ENCODE results near the gene SGMS1.

The SGMS1 gene

DNA sequence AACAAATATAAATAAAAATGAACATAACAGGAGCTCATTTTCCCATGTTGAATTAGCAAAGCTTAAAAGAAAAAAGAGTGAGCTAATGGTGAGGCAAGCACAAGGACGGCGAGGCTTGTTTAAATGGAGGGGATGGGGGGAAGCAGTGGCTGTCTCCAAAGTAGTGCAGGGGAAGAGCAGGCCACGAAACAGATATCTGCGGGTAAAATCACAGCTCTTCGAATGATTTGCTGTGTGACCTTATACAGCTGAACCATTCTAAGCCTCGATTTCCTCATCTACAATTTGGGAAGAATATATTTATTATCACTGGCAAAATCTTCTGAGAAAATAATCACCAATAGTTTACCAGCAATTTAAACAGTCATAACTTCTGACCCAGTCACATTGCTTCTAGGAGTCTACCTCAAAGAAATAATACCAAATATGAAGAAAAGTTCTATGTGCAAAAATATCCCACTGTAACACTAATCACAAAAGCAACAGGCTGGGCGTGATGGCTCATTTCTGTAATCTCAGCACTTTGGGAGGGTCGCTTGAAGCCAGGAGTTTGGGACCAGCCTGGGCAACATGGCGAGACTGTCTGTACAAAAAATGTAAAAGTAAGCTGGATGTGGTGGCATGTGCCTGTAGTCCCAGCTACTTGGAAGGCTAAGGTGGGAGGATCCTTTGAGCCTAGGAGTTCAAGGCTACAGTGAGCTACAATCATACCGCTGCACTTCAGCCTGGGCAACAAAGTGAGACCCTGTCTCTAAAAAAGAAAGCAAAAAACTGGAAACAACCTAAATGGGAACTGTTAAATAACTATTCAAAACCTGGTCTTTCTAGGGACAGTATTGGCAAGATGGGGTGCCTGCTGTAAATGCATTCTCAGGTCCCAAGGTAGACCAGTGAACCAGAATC, 309.3 kb downstream of the SGMS1 start:
- TF ChIP-seq POLR2A (IDR thresholded peaks at IDR 0.05; ENCODE audit: low read depth, low read length) (no peak), TAF1 (IDR thresholded peaks at IDR 0.05; ENCODE audit: borderline replicate concordance, low read depth, low read length) (no peak), POLR2AphosphoS5 (IDR thresholded peaks at IDR 0.05; ENCODE audit: low read depth, low read length) (no peak)
- no peak for DNase-seq (ENCODE audit: insufficient read length)
- peak; percentile 36 for FAIRE-seq

DNA sequence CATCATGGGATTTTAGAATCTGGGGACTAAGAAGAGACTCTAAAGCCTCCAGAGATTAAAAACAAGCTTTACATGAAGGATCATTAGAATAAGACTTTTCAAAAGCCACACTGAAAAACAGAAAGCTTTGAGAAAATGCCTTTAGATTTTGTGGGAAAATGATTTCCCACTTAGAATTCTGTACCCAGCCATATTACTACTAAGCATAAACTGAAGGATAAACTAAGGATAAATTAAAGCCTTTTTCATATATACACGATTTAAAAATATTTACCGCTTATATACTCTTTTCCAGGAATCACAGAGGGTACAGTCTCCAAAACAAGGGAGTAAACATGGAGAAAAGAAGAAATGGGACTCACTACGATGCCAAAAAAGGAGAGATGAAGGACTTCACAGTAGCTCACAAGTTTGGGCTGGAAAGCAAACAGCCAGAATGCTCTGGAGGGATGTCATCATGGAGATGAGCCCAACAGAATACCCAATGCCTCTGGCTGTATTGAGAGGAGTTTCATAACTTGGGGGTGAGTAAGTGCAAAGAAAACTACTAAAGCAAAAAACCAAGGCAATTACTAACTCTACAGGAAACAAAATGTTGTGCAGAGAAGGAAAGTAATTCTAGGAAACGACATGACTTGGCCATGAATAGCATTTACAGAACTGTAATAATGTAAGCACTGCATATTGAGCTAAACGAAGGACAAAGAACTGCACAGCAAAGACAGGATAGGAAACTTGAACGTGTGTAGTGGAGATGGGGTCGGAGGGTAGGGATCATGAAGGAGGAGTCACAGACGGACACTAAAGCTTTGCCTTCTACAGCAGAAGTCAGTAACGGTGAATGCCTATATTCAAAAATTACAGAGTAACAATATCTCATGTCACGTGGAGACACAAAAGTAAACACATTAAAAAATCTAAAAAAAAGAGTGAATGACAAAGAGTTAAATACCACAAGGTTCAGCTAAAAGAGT, 311.0 kb downstream of the SGMS1 start:
- FAIRE-seq (peak; percentile 42), DNase-seq (ENCODE audit: insufficient read length) (no peak)
- TF ChIP-seq TAF1 (IDR thresholded peaks at IDR 0.05; ENCODE audit: borderline replicate concordance, low read depth, low read length) (no peak), POLR2A (IDR thresholded peaks at IDR 0.05; ENCODE audit: low read depth, low read length) (no peak), POLR2AphosphoS5 (IDR thresholded peaks at IDR 0.05; ENCODE audit: low read depth, low read length) (no peak)

DNA sequence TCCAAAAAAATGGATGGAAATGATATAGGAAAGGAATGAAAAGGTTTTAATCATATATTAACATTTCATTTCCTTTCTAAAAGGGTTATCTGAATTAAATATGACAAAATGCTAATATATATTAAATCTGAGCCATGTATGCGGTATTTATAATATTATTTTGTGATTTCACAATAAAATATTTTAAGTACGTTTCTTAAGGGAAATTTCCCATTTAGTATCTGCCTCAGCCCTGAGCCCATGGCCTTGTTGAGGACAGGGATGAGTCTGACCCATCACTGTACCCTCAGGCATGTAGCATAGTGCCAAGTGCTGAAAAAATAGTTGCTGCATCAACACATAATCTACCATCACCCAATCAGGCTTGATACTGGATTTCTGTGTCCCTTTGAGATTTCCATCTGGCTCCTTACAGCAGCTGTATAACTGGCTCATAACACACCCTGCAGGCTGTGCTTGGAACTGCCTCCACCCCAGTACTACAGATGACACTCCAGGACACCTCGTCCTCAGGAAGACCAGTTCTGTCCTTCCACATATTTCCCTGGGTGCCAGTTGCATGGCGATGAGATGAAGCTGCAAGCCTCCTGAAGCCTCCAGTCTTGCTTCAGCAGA, 313.1 kb downstream of the SGMS1 start:
- no peak for DNase-seq (ENCODE audit: insufficient read length)
- no peak for TF ChIP-seq POLR2A (IDR thresholded peaks at IDR 0.05; ENCODE audit: low read depth, low read length)
- no peak for TF ChIP-seq POLR2AphosphoS5 (IDR thresholded peaks at IDR 0.05; ENCODE audit: low read depth, low read length)
- no peak for TF ChIP-seq TAF1 (IDR thresholded peaks at IDR 0.05; ENCODE audit: borderline replicate concordance, low read depth, low read length)
- FAIRE-seq, result no peak

GRCh38 chr10:50309342-50309741, 314.4 kb downstream of the SGMS1 start:
- DNase-seq (ENCODE audit: insufficient read length), result no peak
- TF ChIP-seq TAF1 (IDR thresholded peaks at IDR 0.05; ENCODE audit: borderline replicate concordance, low read depth, low read length) (no peak), POLR2AphosphoS5 (IDR thresholded peaks at IDR 0.05; ENCODE audit: low read depth, low read length) (no peak), POLR2A (IDR thresholded peaks at IDR 0.05; ENCODE audit: low read depth, low read length) (no peak)
- no peak for FAIRE-seq

DNA sequence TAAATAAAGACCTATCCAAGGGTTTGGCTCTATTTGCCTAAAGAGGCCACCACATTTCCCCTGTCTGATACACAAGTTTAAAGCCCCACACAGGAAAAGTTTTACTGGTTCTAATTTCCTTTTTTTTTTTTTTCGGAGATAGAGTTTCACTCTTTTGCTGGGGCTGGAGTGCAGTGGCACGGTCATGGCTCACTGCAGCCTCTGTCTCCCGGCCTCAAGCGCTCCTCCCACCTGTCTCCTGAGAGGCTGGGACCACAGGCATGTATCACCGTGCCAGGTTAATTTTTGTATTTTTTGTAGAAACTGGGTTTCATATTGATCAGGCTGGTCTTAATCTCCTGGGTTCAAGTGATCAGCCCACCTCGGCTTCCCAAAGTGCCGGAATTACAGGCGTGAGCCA, 319.1 kb downstream of the SGMS1 start:
- DNase-seq (ENCODE audit: insufficient read length), result no peak
- FAIRE-seq, result no peak
- TF ChIP-seq POLR2AphosphoS5 (IDR thresholded peaks at IDR 0.05; ENCODE audit: low read depth, low read length) (no peak), POLR2A (IDR thresholded peaks at IDR 0.05; ENCODE audit: low read depth, low read length) (no peak)

DNA sequence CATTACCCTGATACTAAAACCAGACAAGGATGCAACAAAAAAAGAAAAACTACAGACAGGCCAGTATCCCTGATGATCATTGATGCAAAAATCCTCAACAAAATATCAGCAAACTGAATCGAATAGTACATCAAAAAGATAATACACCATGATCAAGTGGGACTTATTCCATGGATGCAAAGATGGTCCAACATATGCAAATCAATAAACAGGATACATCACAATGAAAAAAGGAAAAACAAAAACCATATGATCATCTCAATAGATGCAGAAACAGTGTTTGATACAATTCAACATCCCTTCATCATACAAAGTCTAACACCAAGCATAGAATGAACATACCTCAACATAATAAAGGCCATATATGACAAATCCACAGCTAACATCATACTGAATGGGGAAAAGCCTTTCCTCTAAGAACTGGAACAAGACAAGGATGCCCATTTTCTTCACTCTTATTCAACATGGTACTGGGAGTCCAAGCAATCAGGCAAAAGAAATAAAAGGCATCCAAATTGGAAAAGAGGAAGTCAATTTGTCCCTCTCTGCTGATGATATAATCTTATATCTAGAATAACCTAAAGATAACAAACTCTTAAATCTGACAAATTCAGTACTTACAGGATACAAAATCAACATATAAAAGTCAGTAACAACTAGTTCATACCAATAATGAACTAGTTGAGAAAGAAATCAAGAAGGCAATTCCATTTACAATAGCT, 323.6 kb downstream of the SGMS1 start:
- FAIRE-seq (no peak), DNase-seq (ENCODE audit: insufficient read length) (no peak)
- TF ChIP-seq TAF1 (IDR thresholded peaks at IDR 0.05; ENCODE audit: borderline replicate concordance, low read depth, low read length), result no peak
- no peak for TF ChIP-seq POLR2AphosphoS5 (IDR thresholded peaks at IDR 0.05; ENCODE audit: low read depth, low read length)
- TF ChIP-seq POLR2A (IDR thresholded peaks at IDR 0.05; ENCODE audit: low read depth, low read length), result no peak

DNA sequence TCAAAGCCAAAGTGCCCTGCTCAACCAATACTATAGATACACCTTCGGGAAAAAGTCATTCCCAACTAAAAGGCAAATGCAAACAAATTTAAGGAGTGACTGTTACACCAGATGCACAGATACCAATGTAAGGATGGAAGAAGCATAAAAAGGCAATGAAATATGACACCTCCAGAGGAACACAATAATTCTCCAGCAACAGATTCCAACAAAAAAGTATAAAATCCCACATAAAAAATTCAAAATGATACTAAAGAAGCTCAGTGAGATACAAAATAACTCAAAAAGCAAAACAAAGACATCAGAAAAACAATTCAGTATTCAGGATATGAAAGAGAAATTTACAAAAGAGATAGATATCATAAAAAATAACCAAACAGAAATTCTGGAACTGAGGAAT, 328.4 kb downstream of the SGMS1 start:
- no peak for FAIRE-seq
- no peak for DNase-seq (ENCODE audit: insufficient read length)
- no peak for TF ChIP-seq TAF1 (IDR thresholded peaks at IDR 0.05; ENCODE audit: borderline replicate concordance, low read depth, low read length)
- TF ChIP-seq POLR2AphosphoS5 (IDR thresholded peaks at IDR 0.05; ENCODE audit: low read depth, low read length), result no peak
- no peak for TF ChIP-seq POLR2A (IDR thresholded peaks at IDR 0.05; ENCODE audit: low read depth, low read length)

- FAIRE-seq, result no peak
- no peak for TF ChIP-seq POLR2AphosphoS5 (IDR thresholded peaks at IDR 0.05; ENCODE audit: low read depth, low read length)
- TF ChIP-seq POLR2A (IDR thresholded peaks at IDR 0.05; ENCODE audit: low read depth, low read length), result no peak
- TF ChIP-seq TAF1 (IDR thresholded peaks at IDR 0.05; ENCODE audit: borderline replicate concordance, low read depth, low read length), result no peak
- DNase-seq (ENCODE audit: insufficient read length), result no peak
Observed at GRCh38 chr10:50294582-50294981, 329.2 kb downstream of the SGMS1 start.

DNA sequence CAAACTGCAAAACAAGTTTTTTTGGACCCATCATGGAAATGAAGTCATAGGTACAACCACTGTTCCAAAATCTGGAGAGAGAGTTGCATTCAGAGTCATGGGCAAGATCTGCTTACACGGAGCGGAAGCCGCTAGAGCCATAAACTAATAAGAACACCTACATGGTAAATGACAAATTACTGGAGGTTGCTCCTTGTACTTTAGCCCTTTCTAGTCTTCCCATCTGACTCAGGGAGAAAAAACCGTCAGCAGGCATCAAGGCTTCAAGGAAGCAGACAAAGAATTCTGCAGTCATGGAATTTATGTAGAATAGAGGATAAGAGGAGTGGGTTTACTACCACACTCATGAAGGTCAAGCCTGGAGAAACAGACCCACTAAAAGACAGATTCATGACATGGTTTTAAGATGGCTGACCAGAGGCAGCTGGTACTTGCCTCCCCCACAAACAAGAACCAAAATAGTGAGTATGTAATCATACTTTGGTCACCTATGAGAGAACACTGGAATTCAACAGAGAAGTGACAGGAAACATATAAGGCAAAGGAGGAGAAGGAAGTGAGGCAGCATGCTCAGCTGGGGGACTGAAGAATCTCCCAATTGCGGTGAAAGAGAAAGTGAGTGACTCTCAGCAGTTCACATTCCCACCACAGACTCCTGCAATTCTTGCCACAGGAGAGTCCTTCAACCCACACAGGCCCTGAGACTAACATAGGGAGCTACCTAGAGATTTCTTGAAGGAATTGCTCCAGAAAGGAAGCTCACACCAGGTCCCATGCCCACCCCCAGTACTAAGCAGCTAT, 330.0 kb downstream of the SGMS1 start:
- FAIRE-seq (no peak), DNase-seq (ENCODE audit: insufficient read length) (no peak)

More for the DNA sequence above, 330.0 kb downstream of the SGMS1 start:
- TF ChIP-seq TAF1 (IDR thresholded peaks at IDR 0.05; ENCODE audit: borderline replicate concordance, low read depth, low read length) (no peak), POLR2AphosphoS5 (IDR thresholded peaks at IDR 0.05; ENCODE audit: low read depth, low read length) (no peak), POLR2A (IDR thresholded peaks at IDR 0.05; ENCODE audit: low read depth, low read length) (no peak)
